ENCODE data around the gene NAP1L4.

NAP1L4 gene

GRCh38 chr11:3011891-3012885 lies 20.1 kb upstream of the NAP1L4 start:
- no peak for TF ChIP-seq EZH2 (IDR thresholded peaks at IDR 0.05; ENCODE audit: borderline replicate concordance, low read length)
- no peak for TF ChIP-seq CTCF (IDR thresholded peaks at IDR 0.05; ENCODE audit: low read length)
- Histone ChIP-seq H3F3A (ENCODE audit: insufficient read depth, low read length) (no peaks in the 10 kb centered on the region), H3K4me3 (ENCODE audit: low read depth, low read length, poor library complexity, severe bottlenecking) (no peak overlapping the region), H4K20me1 (ENCODE audit: insufficient read depth, low read length) (no peaks in the 10 kb centered on the region), H3K36me3 (ENCODE audit: insufficient read depth, low read length) (peaks cover 58% of the 10 kb centered on the region), H3K4me1 (ENCODE audit: insufficient read depth, low read length, severe bottlenecking) (no peaks in the 10 kb centered on the region), H3K27ac (ENCODE audit: low read depth, low read length, poor library complexity, severe bottlenecking) (no peak overlapping the region), H3K4me2 (ENCODE audit: low read length) (no peak overlapping the region), H3K79me2 (ENCODE audit: insufficient read depth, low read length) (no peaks in the 10 kb centered on the region), H3K9me2 (ENCODE audit: low read depth, low read length) (no peaks in the 10 kb centered on the region), H2AFZ (ENCODE audit: low read length) (no peak overlapping the region), H3K9ac (ENCODE audit: low read length) (no peak overlapping the region), H3K27me3 (ENCODE audit: insufficient read depth, low read length) (no peaks in the 10 kb centered on the region), H3K9me3 (ENCODE audit: low read length) (no peaks in the 10 kb centered on the region)

- Histone ChIP-seq H3K27me3 (ENCODE audit: insufficient read depth, low read length) (no peaks in the 10 kb centered on the region), H3K4me1 (ENCODE audit: insufficient read depth, low read length, severe bottlenecking) (no peaks in the 10 kb centered on the region), H4K20me1 (ENCODE audit: insufficient read depth, low read length) (no peaks in the 10 kb centered on the region), H3K9ac (ENCODE audit: low read length) (no peak overlapping the region), H2AFZ (ENCODE audit: low read length) (no peak overlapping the region), H3K27ac (ENCODE audit: low read depth, low read length, poor library complexity, severe bottlenecking) (no peak overlapping the region), H3K9me3 (ENCODE audit: low read length) (no peaks in the 10 kb centered on the region), H3K36me3 (ENCODE audit: insufficient read depth, low read length) (peaks cover 47% of the 10 kb centered on the region), H3K4me3 (ENCODE audit: low read depth, low read length, poor library complexity, severe bottlenecking) (no peak overlapping the region), H3K4me2 (ENCODE audit: low read length) (no peak overlapping the region), H3K79me2 (ENCODE audit: insufficient read depth, low read length) (no peaks in the 10 kb centered on the region), H3K9me2 (ENCODE audit: low read depth, low read length) (no peaks in the 10 kb centered on the region), H3F3A (ENCODE audit: insufficient read depth, low read length) (no peaks in the 10 kb centered on the region)
- TF ChIP-seq CTCF (IDR thresholded peaks at IDR 0.05; ENCODE audit: low read length), result no peak
- no peak for TF ChIP-seq EZH2 (IDR thresholded peaks at IDR 0.05; ENCODE audit: borderline replicate concordance, low read length)
These were observed 18.6 kb upstream of the NAP1L4 start for GRCh38 chr11:3010521-3011275.

DNA sequence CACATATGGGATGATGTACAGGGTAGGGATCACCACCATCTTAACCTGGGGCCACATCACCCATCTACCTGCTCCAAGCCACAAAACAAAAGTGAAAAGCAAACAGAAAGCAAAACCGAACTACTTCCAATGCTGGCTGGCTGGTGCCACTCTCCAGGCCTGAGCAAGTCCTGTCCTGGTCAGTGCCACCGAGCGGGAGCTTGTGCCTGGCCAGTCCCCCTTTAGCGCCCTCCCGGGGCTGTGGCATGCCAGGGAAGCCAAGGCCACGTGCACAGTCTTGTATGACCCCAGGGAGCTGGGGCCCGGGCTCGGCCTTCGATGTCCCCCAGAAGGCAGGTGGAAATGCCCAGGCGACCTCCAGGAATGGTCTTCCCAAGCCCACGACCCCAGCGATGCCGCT lies 17.9 kb upstream of the NAP1L4 start:
- Histone ChIP-seq H3F3A (ENCODE audit: insufficient read depth, low read length) (no peaks in the 10 kb centered on the region), H3K9ac (ENCODE audit: low read length) (no peak overlapping the region), H3K4me1 (ENCODE audit: insufficient read depth, low read length, severe bottlenecking) (no peaks in the 10 kb centered on the region), H2AFZ (ENCODE audit: low read length) (no peak overlapping the region), H3K27me3 (ENCODE audit: insufficient read depth, low read length) (no peaks in the 10 kb centered on the region), H3K4me2 (ENCODE audit: low read length) (no peak overlapping the region), H3K4me3 (ENCODE audit: low read depth, low read length, poor library complexity, severe bottlenecking) (no peak overlapping the region), H3K27ac (ENCODE audit: low read depth, low read length, poor library complexity, severe bottlenecking) (no peak overlapping the region), H3K36me3 (ENCODE audit: insufficient read depth, low read length) (peaks cover 40% of the 10 kb centered on the region), H3K9me2 (ENCODE audit: low read depth, low read length) (no peaks in the 10 kb centered on the region), H3K79me2 (ENCODE audit: insufficient read depth, low read length) (no peaks in the 10 kb centered on the region), H4K20me1 (ENCODE audit: insufficient read depth, low read length) (no peaks in the 10 kb centered on the region), H3K9me3 (ENCODE audit: low read length) (no peaks in the 10 kb centered on the region)
- no peak for TF ChIP-seq EZH2 (IDR thresholded peaks at IDR 0.05; ENCODE audit: borderline replicate concordance, low read length)
- TF ChIP-seq CTCF (IDR thresholded peaks at IDR 0.05; ENCODE audit: low read length), result no peak

Data from OCI-LY1 (cell line).